ENCODE data around the gene SIRT6. TPM values are rescaled to one million over a fixed set of nuclear protein-coding genes. Genes with fewer than 3 reads are reported as not detected.

SIRT6 gene
- polyA plus RNA-seq, 1 of the 3 experiments (the other 2 are of a cell fraction) = 41.0 TPM

GRCh38 chr19:4206818-4207484, 24.6 kb upstream of the SIRT6 start:
- no peak overlapping the region for H3K4me3 ChIP-seq (ENCODE audit: low read depth in 2 of 2, low read length in 1 of 2)
- DNase-seq = no peak
- H3K9me2 ChIP-seq = no peaks in the 10 kb centered on the region
- H4K20me1 ChIP-seq (ENCODE audit: insufficient read depth) = no peaks in the 10 kb centered on the region
- no peak overlapping the region for H3K27ac ChIP-seq (ENCODE audit: low read depth in 2 of 2, low read length in 1 of 2)
- TF ChIP-seq GATA2 (CRISPR knock-in tag; IDR thresholded peaks at IDR 0.05) (no peak), TAF1 (IDR thresholded peaks at IDR 0.05; ENCODE audit: borderline replicate concordance, low read depth, low read length) (no peak), MEF2A (IDR thresholded peaks at IDR 0.05; ENCODE audit: borderline replicate concordance, low read depth) (no peak), CTCF (IDR thresholded peaks at IDR 0.05) (peak; percentile 53)
- no peaks in the 10 kb centered on the region for H3F3A ChIP-seq (replicated peaks; ENCODE audit: insufficient read depth)
- H3K79me2 ChIP-seq (ENCODE audit: insufficient read depth) = no peaks in the 10 kb centered on the region
- H3K36me3 ChIP-seq (replicated peaks in 1 of 2; ENCODE audit: control insufficient read depth in 1 of 2, insufficient read depth in 2 of 2, low read length in 1 of 2) = no peaks in the 10 kb centered on the region
- H3K4me2 ChIP-seq = no peak overlapping the region
- no peaks in the 10 kb centered on the region for H3K4me1 ChIP-seq (ENCODE audit: control insufficient read depth in 1 of 2, insufficient read depth in 2 of 2, low read depth in 1 of 2, low read length in 1 of 2)
- POLR2A ChIA-PET = interaction anchor here (0.9 kb wide), 1 partner anchor 219 kb away, joined by 4 read pairs; no protein-coding TSS in a partner anchor
- no peaks in the 10 kb centered on the region for H3K9me3 ChIP-seq
- H2AFZ ChIP-seq (ENCODE audit: low read depth) = no peak overlapping the region
- peaks cover 12% of the 10 kb centered on the region for H3K27me3 ChIP-seq (ENCODE audit: insufficient read depth)
- CTCF ChIA-PET = interaction anchor here (0.5 to 2.3 kb wide), 10 partner anchors 10 to 1268 kb away, joined by 3 to 10 read pairs (median 6); no protein-coding TSS in a partner anchor
- H3K9ac ChIP-seq = no peak overlapping the region
- WGBS (ENCODE audit: low lambda C conversion rate) = 76% methylated on average over 8 of the region's 10 CpGs

- no peaks in the 10 kb centered on the region for H3K9me3 ChIP-seq
- no peaks in the 10 kb centered on the region for H3K36me3 ChIP-seq (replicated peaks in 1 of 2; ENCODE audit: control insufficient read depth in 1 of 2, insufficient read depth in 2 of 2, low read length in 1 of 2)
- H3K4me3 ChIP-seq (ENCODE audit: low read depth in 2 of 2, low read length in 1 of 2) = no peak overlapping the region
- H3K9me2 ChIP-seq = no peaks in the 10 kb centered on the region
- no peak overlapping the region for H3K4me2 ChIP-seq
- DNase-seq = no peak
- H3K79me2 ChIP-seq (ENCODE audit: insufficient read depth) = no peaks in the 10 kb centered on the region
- WGBS (ENCODE audit: low lambda C conversion rate) = 69% methylated on average over 4 of the region's 4 CpGs
- no peak overlapping the region for H2AFZ ChIP-seq (ENCODE audit: low read depth)
- H3K27me3 ChIP-seq (ENCODE audit: insufficient read depth) = peaks cover 56% of the 10 kb centered on the region
- H4K20me1 ChIP-seq (ENCODE audit: insufficient read depth) = no peaks in the 10 kb centered on the region
- H3F3A ChIP-seq (replicated peaks; ENCODE audit: insufficient read depth) = peaks cover 2% of the 10 kb centered on the region
- CTCF ChIA-PET = interaction anchor here (0.9 to 4.9 kb wide), 8 partner anchors 9 to 216 kb away, joined by 3 to 35 read pairs (median 4); partner anchors contain the start of gene EEF2
- no peak overlapping the region for H3K9ac ChIP-seq
- no peaks in the 10 kb centered on the region for H3K4me1 ChIP-seq (ENCODE audit: control insufficient read depth in 1 of 2, insufficient read depth in 2 of 2, low read depth in 1 of 2, low read length in 1 of 2)
- TF ChIP-seq EP300 (IDR thresholded peaks at IDR 0.05; ENCODE audit: borderline replicate concordance in 1 of 2, low read depth in 1 of 2, low read length in 1 of 2) = no peak
- TF ChIP-seq GATA2 (CRISPR knock-in tag; IDR thresholded peaks at IDR 0.05) = no peak
- no peak for TF ChIP-seq MEF2A (IDR thresholded peaks at IDR 0.05; ENCODE audit: borderline replicate concordance, low read depth)
- no peak for TF ChIP-seq FOXJ3 (CRISPR knock-in tag; IDR thresholded peaks at IDR 0.05)
- TF ChIP-seq TCF12 (IDR thresholded peaks at IDR 0.05) = no peak
- TF ChIP-seq RFX5 (IDR thresholded peaks at IDR 0.05; ENCODE audit: low read length) = no peak
- POLR2A ChIA-PET = no interaction called here
- no peak overlapping the region for H3K27ac ChIP-seq (ENCODE audit: low read depth in 2 of 2, low read length in 1 of 2)
Measured at GRCh38 chr19:4201798-4202197, 19.4 kb upstream of the SIRT6 start.
